GM12801 (cell line): ENCODE data around the gene LIMD2.

Source experiments
- CTCF ChIP-seq: IDR thresholded peaks from one replicate; pipeline ENCODE4 v1.5.1; 2011; ENCODE audit warnings: control low read depth; ENCODE audit not compliant: insufficient read length; ENCODE audit errors: extremely low read depth

LIMD2 gene

GRCh38 chr17:63698886-63699637 is 863 bp downstream of the LIMD2 start:
- TF ChIP-seq CTCF: no peak

- TF ChIP-seq CTCF: no peak
Measured at GRCh38 chr17:63698381-63698885, 1.5 kb downstream of the LIMD2 start.

GRCh38 chr17:63697341-63698286 is 2.3 kb downstream of the LIMD2 start:
- no peak for TF ChIP-seq CTCF

GRCh38 chr17:63696381-63696961 is 3.5 kb downstream of the LIMD2 start:
- TF ChIP-seq CTCF: no peak

- no peak for TF ChIP-seq CTCF
Measured at GRCh38 chr17:63695889-63696288, 4.0 kb downstream of the LIMD2 start.

- TF ChIP-seq CTCF: no peak
Measured at GRCh38 chr17:63694950-63695773, 4.8 kb downstream of the LIMD2 start.
